GM19351 (cell line): ENCODE measurements around the gene LAMA5.

Experiments
- ATAC-seq: cut with Tn5 transposase; IDR thresholded peaks from one replicate; pipeline ENCODE4 v1.9.1; 2021; ENCODE audit warnings: mild to moderate bottlenecking, moderate library complexity; ENCODE audit not compliant: unreplicated experiment

The LAMA5 gene

GRCh38 chr20:62371588-62372041, 4.5 kb upstream of the LAMA5 start:
- no peak for ATAC-seq

- no peak for ATAC-seq
Measured at GRCh38 chr20:62370807-62371587, 3.9 kb upstream of the LAMA5 start.

DNA sequence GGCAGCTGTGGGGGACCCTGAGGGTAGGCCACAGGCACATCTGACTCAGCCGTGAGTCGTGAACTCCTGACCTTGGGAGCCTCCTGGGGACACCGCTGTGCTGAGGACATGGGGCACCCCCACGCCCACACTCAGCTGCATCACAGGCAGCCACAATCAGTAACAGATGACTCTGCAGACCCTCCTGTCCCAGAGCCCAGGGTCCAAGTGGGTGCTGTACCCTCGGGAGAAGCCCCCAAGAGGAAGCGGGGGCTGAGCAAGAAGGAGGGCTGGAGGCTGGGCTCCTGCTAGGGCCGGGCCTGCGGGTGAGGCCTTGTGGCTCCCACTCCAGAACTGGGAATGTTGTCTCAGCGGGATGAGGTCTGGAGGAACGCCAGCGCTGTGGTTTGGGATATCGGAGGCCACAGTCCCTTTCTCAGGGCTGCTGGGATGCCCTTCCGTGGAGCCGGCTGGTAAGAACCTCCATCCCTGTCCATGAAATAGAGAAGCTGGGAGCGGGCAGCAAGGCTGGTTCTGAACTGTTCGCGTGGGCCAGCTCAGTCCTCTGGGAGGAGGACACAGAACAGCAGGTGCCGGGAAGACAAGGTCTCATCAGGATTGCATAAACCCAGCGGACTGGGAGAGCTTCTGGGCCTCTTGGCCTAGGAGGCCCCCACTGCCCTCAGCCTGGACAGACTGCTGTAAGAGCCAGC, 3.1 kb upstream of the LAMA5 start:
- ATAC-seq, result no peak

GRCh38 chr20:62369815-62370114, 2.7 kb upstream of the LAMA5 start:
- ATAC-seq, result no peak

DNA sequence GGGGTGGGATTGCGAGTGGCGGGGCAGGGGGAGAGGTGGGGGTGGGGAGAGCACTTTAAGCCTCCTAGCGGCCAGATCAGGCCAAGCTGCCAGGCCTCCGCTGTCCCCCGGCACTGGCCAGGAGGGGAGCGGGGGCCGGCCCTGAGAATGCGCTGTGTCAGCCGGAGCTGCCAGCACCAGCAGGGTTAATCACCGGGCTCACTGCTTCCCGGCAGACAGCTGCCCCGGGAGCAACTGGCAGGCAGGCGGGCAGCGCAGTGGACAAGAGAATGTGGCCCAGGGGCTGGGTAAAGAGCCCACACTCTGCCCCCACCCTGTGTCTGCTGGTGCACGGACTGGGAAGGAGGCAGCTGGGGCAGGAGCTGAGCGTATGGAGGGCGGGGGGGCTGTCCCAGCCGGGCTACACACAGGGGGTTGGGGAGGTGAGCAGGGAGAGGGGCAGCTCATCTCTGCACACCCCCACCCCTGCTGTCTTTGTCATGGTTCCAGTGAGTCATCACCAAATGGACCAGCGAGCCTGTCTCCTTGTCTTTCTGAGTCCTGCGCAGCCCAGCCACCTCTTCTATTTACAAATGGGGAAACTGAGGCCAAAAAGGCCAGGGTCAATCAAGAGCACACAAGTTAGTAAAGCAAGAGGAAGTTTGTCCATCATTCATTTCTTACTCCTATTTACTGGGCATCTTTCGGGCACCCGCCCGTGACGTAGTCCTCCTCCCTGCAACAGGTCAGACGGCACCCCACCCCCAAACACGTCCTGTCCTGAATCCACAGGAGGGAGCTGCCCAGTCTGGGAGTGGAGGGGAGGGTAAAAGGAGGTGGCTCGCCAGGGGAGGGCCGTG, 2.1 kb upstream of the LAMA5 start:
- no peak for ATAC-seq

DNA sequence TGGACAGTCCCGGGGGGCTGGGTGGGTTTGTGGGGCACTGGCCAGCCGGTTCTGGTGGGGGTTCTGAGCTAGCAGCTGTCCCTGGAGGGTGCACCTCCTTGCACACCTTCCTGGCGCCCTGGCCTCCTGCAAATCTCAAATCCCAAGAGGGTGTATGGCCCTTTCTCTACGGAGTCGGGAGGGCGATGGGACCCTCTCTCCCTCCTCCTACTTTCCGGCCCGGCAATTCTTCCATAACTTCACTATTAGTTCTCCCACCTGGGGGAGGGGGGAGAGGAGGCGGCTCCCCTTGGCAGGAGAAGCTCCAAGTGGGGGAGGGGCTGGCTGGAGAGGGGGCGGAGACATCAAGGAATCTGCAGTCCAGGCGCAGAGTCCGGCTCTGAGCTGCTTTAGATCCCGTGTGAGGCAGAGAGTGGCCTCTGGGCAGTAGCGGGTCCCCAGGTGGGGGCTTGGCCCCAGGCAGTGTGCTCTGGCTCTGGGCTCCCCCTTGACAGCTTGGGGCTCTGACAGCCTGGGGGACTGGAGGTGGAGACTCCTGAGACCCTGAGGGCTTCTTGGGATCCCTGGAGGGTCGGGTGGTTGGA, 1.4 kb upstream of the LAMA5 start:
- no peak for ATAC-seq

DNA sequence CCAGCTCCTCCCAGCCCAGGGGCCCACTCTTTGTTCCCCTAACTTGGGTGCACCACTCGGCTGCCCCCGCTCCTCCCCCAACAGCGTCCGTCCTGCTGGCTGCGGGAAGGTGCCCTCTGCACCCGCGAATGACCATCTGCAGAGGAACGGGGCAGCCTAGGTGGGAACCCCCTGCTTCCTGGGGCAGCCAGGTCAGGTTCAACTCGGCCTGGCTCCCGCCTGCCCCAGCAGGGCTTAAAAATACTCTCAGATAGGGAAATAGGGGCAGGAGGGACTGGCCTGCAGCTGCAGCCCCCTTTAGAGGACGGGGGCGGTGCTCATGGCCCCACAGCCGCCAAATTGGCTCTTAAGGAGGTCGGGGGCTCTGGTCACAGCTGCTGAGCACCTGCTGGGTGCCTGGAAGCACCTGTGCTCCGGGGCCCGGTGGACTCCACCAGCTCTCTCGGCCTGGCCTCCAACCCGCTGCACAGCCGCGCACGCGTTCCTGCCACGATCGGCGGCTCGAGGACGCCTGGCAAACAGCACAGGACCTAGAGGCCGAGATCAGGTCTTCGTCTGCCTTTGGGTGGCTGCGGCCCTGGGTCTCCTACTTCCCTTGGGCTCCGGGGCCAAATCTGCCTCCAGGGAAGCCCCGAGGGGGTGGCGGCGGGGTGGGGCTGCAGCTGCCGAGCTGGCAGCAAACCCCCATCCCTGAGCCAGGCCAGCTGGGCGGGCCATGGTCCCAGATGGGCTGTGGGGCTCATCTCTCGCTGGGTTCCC, 700 bp upstream of the LAMA5 start:
- no peak for ATAC-seq

DNA sequence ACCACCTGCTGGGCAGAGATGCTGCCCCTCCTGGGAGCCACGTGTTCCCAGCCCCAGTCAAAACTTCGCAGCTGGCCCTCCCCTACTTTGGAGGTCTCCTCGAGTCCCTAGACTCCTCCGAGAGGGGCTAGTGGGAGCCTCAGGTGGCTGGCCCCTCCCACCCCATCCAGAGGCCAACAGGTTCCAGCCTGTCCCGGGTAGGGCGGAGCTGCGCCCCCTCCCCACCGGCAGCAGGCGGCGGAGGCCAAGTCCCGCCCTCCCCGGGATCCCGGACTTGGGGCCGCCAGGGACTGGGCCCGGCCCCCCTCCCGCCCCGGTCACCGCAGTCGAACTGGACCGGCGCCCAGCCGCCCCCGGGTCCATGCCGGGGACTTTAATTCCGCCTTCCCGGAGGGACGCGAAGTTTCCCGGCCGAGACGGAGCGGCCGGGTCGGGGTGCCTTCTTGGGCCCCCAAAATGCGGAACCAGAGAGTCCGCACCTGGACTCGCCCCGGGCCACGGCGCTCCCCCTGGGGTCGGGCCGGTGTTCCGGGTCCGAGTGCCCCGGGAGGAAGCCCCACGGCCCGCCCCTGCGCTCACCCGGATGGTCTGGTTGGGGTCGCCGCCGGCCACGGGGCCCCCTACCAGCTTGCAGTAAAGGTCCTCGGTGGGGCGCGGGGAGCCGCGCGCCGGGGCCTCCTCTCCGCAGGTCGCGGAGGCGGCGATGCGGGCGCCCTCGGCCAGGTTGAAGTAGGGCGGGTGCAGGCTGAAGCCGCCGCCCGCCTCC, 559 bp downstream of the LAMA5 start:
- peak; percentile 25 for ATAC-seq

GRCh38 chr20:62365814-62366369, 1.2 kb downstream of the LAMA5 start:
- ATAC-seq, result no peak

DNA sequence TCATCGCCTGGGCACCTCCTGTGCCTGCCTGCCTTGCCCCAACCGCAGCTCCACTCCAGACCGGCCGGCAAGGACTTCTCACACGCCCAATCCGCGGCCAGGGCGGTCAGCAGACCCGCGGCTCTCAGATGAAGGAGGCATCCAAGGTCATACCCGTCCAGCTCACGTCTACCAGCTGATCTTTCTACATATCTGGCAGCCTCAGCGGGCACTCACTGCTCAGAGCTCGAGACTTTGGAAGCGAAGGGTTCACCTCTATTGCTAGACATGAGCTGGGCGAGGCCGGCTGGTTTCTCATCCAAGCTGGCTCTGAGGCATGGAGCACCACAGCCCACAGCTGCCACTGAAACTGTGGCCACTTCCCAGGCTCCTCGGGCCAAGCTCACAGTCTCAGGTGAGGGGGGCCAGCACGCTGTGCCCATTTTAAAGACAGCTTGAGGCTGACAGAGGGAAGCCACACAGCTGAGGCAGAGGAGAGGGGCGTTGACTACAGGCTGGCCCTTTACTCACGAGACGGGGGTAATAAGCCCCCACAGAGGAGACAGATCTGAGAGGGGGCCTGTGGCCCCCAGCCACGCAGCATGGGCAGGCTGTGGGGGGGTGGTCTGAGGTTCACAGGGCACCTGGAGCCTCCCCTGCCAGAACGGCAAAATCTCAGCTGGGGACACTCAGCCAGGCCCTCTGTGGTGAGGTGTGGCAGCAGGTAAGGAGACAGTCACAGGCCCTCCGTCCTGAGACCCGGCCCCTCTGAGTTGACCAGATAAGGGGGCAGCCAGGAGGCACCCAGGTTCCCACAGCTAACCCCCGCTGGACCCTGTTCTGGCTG, 2.0 kb downstream of the LAMA5 start:
- ATAC-seq, result no peak

- ATAC-seq, result no peak
Measured at GRCh38 chr20:62363920-62364851, 2.9 kb downstream of the LAMA5 start.

- no peak for ATAC-seq
Measured at GRCh38 chr20:62362991-62363919, 3.9 kb downstream of the LAMA5 start.

DNA sequence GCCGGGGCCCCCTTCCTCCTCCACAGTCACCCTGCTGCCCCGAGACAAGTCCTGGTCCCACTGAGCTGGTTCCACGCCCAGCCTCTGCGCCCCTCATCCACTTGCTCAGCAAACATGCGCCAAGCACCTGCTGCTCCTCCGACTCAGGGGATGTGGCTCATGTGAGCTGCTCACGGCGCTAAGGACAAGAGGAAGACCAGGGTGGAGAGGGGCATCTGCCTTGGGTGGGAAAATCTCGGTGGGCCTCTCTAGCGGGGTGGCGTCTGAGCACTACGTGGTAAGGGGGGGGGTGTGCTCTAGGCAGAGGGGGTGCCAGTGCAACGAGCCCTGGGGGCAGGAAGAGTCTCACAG, 4.5 kb downstream of the LAMA5 start:
- no peak for ATAC-seq

DNA sequence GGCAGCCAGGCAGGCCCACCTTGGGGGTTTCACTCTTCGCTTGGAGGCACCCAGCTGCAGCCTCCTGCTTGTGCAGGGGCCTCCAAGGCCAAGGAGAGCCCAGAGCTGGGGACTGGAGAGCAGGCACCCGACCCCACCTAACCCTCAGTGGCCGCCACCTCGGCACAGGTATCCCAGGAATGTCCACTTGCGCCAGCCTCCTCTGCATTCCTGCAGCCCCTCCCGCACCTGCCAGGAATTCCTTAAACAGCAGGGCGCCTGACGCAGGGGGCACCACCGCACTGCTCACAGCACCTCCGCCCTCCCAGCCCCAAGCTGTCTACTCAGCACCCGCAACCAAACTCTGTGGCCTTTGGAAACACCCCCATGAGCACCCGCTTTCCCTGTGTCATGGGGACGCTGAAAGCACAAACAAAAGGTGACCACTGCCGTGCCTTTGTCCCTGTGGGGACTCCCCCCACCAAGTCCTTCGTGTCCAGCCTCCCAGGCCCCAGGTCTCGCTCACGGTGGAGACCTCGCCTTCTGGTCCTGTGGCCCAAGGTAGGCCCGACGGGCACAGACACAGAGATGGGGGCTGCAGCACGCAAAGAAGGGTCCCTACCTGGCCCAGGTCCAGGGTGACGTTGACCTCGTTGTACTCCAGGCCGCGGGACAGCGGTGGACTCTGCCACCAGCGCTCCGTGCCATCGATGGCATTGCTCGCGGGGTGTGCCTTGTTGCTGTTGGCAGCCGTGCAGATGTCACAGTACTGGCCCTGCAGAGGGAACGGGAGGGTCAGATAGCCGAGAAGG, 5.1 kb downstream of the LAMA5 start:
- ATAC-seq, result no peak

DNA sequence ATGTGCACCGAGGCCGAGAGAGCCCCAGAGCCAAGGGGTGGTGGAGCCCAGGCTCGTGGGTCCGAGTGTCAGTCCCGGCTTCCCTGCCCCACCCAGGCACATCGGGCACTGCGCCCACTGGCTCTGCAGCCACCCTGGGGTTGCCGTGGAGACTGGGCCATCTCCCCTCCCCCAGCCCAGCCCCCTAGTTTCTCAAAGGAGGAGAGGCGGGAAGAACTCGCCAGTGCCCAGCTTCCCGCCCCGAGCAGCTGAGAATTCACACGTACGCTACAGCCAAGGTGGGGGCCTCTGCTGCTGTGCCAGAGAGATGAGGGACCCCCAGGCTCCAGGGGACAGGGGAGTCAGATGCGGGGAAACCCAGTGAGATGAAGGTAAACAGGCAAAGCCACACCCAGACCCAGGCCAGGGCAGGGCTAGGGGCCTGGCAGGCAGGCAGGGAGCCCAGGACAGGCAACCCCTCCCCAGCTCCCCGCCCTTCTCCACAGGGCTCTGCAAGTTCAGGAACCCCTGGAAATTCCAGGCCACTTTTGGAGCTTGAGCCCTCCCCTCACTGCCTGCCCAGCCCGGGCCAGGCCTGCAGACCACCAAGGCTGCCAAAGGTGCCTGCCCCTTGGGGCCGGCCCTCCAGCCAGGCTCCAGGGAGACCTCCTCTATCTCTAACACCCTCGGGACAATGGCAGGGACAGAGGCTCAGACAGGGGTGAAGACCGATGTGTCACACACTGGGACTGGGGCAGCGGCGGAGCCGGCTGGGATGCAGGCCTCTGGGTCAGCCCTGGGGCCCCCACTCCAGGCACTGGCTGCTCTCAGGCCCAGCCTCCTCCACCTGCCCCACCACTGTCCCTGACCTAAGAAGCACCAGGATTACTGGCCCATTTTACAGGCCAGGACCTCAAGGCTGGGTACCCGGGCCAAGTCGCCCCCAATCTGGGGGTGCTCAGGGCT, 6.0 kb downstream of the LAMA5 start:
- no peak for ATAC-seq
